Muscle of back (tissue), 11 donors: ENCODE measurements around the gene NR6A1. TPM values are rescaled to one million over a fixed set of nuclear protein-coding genes. Genes with fewer than 3 reads are reported as not detected.

Source experiments
- DNase-seq, 3 donors: peaks; one replicate each; pipeline versions ENCODE4 v3.0.0 to v3.0.0-alpha.2; 2013
- polyA plus RNA-seq, 10 donors: library from polyadenylated mRNA; unstranded; fragments of 120-200 nt; gene quantifications; one replicate each; pipeline ENCODE4 v1.2.1, GENCODE V29; 2013; ENCODE audit not compliant: insufficient read length in 10 of 10

The NR6A1 gene
- polyA plus RNA-seq, 10 donors = 0.51 to 1.5 (median 0.91) TPM

DNA sequence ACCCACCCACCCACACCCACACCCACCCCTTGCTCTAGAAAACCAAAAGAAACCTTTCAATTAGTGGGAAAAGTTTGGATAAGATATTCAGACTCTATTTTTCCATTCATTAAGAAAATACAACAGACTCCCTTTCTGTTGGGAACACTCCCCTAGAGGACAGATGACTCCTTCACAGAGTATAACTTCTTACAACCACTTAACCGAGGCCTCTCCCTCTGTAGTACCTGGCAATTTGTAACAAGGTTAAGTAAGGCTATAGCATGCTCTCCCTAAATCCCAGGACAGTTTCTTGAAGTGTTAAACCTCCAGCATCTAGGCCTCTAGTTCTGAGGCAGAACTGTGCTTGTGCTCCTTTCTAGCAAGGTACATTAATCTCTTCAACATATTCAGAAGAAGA, 188.0 kb downstream of the NR6A1 start:
- no peak for DNase-seq

DNA sequence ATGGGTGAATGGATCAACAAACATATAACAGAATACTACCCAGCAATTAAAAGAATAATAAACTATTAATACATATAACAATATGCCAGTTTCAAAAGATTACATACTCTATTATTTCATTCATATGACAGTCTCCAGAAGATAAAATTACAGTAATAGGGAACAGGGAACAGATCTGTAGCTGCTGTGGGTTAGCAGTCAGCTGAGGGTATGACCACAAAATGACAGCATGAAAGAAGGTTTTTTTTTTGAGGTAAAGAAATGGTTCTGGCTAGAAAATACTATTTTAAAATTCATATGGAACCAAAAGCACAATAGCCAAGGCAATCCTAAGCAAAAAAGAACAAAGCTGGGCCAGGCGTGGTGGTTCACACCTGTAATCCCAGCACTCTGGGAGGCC, 190.9 kb downstream of the NR6A1 start:
- no peak for DNase-seq

DNA sequence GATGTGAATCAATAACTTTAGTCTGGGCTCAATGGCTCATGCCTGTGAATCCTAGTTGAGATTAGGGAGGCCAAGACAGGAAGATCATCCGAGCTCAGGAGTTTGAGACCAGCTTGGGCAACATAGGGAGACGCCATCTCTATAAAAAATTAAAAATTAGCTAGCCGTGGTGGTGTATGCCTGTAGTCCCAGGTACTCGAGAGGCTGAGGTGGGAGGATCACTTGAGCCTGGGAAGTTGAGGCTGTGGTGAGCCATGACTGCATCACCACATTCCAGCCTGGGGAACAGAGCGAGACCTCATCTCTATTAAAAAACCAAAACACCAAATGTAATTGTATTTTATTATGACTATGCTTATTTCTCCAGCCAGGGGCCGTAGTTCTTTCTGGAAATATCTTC, 194.4 kb downstream of the NR6A1 start:
- DNase-seq = no peak

DNA sequence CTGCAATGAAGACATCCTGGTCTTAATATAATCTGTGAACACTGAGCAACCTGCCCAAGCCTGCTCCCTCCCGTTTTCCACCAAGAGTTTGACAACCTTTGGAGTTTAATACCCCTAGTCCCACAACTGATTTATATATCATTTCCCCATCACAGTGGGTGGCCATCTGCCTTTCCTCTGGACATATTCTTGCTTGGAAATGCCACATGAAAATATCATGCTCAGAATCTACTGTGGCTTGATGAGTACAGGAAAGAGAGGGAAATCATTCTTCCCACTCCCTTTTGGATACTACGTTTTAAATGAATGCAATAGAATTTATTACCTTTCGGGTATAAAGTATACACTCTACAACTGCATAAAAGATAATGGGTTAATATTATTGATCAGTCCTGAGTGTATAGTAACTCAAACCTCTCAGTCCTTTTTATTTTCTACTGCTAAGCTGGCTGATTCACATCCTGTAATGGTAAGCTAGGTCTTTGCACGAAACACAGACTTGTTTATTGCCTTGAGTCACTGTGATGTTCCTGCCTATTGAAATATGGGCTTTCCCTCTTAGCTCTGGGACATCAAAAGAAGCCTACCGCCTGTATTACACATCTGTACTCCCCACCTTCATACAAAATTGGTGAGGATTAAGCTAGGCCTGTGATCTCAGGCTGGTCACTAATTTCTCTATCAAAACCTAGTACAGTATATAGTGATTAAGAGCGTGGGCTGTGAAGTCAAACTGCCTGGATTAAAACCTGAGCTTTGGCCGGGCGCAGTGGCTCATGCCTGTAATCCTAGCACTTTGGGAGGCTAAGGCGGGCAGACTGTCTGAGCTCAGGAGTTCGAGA, 196.4 kb downstream of the NR6A1 start:
- peak in 1 of 3 donors; percentile 40 for DNase-seq

DNA sequence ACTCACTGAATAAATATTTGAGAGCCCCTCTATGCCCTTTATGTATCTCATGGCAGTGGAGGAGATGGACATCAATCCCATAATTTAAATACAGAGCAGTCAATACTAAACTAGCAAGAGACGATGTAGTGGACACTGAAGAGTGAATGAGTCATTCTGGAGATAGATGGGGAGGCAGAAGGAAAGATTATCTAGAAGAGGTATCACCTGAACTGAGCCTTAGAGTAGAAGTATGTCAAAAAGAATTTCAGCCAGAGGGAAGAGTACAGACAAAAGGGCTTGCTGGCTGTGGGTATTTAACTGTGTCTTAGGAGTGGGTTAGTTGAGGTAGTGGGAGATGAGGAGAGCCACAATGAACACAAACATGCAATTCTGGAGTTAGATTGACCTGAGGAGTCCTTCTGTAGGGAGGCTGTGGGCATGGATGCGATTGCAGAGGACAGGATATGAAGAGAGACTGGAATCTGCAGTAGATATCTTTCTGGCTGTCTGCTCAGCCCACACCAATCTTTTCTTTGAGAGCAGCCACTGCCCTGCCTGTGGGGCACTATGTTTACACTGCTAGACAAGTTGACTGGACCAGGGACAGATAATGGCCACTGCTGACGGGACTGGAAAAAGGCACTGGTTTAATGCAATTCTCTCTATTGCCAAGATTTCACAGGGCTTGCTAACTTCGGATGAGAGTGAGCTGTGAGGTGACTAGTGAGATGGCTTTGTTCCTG, 200.0 kb downstream of the NR6A1 start:
- DNase-seq = no peak

DNA sequence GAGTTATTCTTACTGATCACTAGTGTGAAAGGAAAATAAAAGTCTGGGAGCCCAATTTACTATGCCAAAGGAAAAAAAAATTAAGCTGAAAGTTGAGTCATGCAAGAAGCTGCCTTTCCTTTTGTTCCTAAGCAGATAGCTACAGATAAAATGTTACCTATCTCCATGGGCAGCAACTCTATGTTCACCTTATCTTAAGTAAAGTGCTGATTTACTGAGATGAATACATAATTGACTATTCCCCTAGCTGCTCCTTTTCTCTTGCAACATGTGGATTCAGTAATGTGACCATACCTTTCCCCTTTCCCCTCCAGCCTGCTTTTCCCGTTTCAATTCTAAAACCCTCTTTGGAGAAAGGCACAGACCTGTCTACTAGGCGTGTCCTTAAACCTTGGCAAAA, 201.2 kb downstream of the NR6A1 start:
- no peak for DNase-seq

DNA sequence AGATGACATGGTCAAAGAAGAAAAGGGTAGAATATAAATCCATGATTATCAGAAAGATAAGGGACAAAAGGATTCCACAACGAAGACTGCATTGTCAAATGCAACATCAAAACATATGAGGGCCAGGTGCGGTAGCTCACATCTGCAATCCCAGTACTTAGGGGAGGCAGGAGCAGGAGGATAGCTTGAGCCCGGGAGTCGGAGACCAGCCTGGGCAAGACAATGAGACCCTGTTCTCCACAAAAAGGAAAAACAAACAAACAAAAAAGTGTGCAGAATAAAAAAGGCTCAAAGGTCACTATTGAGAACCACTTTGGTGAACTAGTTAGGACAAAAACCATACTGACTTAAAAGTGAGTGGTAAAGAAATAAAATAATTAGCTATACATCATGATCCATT, 203.7 kb downstream of the NR6A1 start:
- DNase-seq = no peak

DNA sequence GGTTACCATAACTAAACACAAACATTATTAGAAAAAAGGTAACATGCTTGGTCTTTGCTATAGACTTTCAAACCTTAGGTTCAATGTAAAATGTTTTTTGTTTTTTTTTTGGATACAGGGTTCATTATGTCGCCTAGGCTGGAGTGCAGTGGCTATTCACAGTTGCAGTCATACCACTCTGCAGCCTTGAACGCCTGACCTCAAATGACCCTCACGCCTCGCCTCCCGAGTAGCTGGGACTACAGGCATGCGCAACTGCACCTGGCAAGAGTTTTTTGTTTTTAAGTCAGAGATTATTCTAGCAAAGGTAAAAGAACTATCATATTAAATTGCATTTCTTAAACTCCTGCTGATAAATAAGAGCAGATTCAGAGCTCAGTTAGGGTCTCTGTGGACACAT, 208.8 kb downstream of the NR6A1 start:
- DNase-seq = no peak

DNA sequence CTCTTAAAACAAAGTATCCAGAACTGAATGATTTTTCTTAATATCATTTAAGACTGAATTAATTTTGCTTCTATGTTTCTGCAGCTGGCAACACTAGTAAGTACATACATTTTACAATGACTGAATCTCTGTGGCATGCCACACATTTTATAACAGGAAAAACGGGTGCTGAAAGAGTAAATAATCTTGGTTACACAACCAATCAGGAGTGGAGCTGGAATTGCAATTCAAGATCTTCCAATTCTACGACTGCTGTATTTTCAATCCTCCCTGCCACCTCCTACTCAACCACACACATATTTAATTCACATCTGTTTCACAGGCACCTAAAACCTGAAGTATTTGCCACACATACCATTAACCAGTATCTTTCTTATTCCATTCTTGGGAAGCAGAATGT, 211.2 kb downstream of the NR6A1 start:
- peak in 1 of 3 donors; percentile 29 for DNase-seq

DNA sequence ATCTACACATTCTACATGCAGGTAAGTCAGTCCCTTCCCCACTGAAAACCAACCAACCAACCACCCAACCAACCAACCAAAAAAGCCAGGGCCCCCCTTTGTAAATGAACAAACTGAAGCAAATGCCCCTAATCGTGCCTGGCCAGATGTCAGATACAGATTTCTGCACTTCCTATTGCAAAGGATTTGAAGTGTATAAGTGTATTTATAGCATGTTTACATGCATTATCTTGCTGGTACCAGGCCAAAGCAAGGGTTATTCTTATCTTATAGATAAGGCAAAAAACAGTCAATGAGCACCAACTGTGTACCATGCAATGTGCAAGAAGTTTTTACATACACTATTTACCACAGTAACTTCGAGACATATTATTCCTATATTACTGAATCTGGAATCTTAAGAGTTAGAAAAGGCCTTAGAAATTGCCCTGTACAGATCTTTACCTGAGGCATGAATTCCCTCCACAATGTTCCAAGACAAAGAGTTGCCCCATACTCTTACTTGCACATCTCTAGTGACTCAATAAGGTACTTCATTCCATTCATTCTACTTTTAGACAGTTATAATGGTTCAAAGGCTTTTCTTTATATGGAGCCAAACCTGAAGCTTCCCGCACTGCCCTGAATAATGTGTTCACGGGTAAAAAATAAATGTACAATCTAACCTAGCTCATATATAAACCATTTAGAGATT, 212.2 kb downstream of the NR6A1 start:
- DNase-seq = no peak

DNA sequence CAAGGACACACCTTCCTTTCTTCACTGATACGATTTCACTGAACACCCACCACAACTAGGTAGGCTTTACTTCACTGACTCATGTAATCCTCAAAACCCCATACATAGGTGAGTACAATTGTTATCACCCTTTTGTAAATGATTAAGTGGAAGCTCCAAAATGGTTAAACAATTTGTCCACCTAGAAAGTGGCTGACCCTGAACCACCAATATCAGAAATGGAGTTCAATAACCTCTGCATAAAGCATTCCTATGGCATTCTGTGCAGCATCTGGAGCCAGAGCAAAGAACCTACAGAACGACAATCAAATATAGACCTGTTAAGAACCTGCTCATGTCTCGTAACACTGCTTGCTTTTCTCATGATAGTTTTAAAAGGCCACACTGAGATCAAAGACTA, 213.2 kb downstream of the NR6A1 start:
- no peak for DNase-seq

DNA sequence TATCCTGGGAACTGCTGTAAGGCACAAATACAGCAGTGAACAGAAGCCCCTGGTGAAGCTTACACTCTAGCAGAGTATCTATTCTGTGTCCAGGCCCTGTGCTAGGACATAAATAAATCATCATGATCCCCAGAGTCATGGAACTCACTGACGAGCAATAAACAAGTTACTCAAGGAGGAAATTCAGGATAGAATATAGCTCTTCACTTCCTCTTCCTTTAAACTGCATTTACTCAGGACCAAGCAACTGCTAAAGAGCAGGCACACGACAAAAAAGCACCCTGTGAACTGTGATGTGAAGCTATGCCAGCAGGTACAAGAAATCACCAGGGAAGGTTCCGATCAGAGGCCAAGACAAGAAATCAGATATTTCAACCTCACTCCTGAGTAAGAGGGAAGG, 216.1 kb downstream of the NR6A1 start:
- DNase-seq = no peak

DNA sequence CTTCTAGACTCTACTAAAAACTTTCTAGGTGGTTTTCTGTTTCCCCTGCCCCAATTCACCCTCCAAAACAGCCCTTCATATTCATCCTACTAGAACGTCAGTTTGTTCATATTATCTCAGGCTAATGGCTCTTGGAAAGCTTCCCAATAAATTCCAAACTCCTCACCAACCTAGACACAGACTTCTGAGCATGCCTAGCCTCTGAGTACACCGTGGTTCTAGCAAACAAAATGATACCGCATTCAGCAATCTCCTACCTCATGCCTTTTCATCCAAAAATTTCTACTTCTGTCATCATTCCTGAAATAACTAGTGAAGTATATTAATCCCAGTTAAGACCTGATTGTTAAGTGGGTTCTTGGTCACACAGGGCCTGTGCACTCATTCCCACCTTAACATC, 217.4 kb downstream of the NR6A1 start:
- DNase-seq = peak in 1 of 3 donors; percentile 78

DNA sequence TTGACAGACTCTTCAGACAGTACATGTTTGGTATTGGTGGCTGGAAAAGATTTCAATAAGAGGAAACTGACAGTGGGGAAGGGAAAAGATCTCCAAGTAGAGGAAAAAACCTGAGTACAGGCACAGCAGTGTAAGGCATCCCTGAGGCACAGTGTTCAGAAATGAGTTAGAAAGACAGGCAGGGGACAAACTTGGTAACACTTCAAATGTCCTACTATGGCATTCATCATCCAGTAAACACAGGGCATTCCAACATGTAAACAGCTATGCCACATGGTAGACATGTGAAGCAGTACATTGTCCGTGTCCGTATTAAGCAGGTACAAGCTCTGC, 218.9 kb downstream of the NR6A1 start:
- no peak for DNase-seq

DNA sequence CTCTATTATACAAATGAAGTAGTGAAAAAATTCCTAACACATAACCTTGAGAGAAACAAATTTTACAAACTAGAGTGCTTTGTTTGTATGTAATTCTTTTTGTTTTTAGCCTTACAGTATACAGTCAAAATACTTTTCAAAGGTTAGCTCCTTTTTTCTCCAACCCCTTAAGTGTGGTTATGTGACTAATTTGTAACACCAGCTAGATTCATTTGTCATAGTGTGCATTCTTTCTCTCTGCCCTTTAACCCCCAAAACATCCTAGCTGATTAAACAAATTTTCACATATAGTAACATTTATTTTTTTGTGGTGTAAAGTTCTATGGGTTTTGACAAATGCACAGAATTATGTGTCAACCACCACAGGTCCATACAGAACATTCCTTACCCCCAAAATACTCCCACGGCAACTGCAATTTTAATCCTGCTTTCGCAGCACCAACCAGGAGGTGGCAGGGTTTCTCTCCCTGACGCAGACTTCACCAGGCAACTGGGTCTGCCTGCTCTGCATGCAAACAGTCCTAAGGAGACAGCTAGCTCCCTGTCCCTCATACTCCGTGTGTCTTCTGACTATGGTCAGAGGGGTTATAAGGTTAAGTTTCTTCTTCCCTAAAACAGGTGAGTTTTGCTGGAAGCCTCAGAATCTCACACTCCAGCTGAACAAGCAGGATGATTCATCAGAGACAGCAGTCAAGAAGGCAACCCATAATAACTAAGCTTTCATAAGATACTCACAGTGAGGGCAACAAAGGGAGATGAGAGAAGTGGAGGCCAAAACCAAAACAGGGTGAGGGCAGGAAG, 219.4 kb downstream of the NR6A1 start:
- peak; percentile 32 to 62 (median 37) for DNase-seq

DNA sequence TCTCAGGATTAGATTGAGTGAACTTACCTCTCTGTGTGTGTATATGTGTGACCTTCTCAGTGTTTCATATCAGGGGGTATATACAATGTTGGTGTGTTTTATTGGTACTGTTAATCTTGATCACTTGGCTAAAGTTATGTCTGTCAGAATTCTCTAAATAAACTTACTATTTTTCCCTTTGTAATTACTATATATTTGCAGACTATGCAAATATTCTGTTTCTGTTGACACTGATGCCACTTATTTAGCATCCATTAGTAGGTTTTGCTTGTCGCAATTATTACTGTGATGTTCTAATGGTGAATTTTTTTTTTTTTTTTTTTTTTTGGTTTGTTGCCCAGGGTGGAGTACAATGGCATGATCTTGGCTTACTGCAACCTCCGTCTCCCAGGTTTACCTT, 221.0 kb downstream of the NR6A1 start:
- no peak for DNase-seq

DNA sequence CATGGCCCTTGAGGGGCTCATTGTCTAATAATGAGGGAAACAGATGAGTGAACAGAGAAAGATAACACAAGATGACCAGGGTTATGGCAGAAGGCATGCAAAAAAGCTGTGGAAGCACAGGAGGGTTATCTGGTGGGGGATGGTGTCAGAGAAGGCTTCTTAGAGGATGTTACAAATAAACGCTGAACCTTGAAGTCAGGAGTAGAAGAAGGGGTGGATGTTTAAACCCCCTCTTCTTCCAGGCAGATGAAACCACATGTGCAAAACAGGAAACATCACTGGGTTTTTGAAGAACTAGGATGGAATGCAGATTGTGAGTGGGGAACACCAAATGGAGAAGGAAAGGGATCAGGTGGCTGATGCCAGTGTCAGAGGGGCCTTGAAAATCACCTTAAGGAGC, 222.1 kb downstream of the NR6A1 start:
- no peak for DNase-seq

DNA sequence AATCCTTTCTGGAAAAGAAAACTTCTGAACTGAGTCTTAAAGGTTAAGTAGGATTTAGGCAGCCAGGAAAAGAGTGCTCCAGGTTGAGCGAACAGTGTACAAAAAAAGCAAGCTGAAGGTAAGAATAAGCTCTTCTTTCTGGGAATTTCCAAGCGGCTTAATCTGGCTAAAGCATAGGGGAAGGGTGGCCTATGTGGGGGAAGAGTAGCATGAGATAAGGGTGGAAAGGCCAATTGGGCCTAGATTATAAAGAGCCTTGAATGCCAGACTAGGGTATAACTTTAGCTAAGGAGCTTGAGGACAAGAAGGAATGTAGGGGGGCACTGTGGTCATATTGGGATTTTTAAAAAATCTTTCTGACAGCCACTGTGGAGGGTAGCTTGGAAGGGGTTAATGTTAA, 226.6 kb downstream of the NR6A1 start:
- DNase-seq = no peak

DNA sequence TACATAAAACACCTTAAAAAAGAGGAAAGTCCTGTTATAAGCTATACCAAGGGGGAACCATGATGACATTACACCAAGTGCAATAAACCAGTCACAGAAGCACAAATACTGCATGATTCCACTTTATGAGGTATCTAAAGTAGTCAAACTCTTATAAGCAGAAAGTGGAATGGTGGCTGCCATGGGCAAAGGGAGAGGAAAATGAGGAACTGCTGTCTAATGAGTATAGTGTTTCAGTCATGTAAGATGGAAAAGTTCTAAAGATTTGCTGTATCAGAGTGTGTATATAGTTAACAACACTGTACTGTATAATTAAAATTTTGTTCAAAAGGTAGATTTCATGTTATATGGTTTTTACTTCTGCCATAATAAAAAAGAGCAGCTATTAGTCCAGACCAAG, 229.3 kb downstream of the NR6A1 start:
- DNase-seq = no peak

DNA sequence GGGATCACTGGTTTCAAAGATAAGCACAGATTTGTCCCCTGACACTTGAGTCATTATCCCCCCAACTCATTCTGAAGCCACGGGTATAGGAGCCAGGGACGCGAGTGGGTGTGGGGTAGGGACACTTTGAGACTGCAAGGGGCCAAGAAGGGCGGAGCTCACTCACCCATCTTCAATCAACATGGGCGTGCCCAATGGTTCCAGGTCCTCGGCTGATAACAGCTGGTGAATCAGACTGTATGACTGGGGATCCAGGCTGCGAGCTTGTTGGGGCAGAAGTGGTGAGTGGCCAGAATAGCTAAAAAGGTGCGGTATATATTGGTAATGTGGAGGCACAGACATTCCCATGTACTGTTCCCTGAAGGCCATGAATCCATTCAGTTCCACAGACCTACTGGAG, 233.2 kb downstream of the NR6A1 start:
- no peak for DNase-seq

DNA sequence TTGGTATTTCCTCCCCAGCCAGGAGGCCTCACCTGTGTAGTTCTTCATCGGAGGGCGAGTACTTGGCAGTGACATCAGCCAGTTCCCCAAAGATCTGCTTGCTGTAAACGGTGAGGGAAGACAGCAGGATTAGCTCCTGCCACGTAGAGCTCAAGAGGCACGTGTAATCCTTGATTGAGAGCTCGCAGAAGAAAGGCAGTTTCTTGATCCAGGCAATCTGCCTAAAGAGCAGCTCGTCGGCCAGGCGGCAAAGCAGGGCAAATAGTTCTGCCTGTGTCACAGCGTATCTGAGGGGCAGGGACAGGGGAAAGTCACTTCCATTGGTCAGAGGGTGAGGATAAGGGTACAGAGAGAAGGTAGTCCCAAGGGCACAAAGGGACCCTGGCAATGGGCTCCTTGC, 235.3 kb downstream of the NR6A1 start:
- DNase-seq = no peak

DNA sequence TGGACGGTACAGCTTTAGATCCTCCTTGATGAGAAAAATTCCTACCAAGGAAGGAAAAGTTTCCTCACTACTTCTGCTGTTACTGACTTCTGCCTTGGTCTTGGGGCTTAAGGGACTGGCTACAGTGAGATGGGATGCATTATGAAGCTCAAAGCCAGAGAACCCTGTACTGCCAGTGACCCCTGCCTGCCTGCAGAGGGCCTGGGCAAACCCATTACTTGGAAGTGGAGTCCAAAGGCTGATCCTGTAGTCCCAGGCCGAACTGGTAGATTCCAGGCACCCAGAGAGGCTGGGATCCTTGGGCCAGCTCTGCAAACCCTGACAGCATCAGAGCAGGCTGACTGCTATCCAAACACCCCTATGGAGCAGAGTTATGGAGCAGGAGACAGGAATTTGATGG, 238.2 kb downstream of the NR6A1 start:
- DNase-seq = no peak
